Measurements from ENCODE around the gene C16orf78.
A peak's percentile ranks its signal among the peaks of the same experiment; 100 is the strongest.

C16orf78 gene

GRCh38 chr16:49431591-49432290 lies 58.1 kb downstream of the C16orf78 start:
- DNase-seq (ENCODE audit: low read depth), result no peak

- DNase-seq (ENCODE audit: low read depth), result no peak
These were observed 61.1 kb downstream of the C16orf78 start for GRCh38 chr16:49434733-49435132.

- DNase-seq (ENCODE audit: low read depth), result no peak
These were observed 62.6 kb downstream of the C16orf78 start for GRCh38 chr16:49436181-49436580.

- no peak for DNase-seq (ENCODE audit: low read depth)
These were observed 63.7 kb downstream of the C16orf78 start for GRCh38 chr16:49437344-49437743.

- no peak for DNase-seq (ENCODE audit: low read depth)
These were observed 65.4 kb downstream of the C16orf78 start for GRCh38 chr16:49439050-49439449.

GRCh38 chr16:49439676-49440075 lies 66.1 kb downstream of the C16orf78 start:
- no peak for DNase-seq (ENCODE audit: low read depth)

GRCh38 chr16:49440156-49441065 lies 66.8 kb downstream of the C16orf78 start:
- DNase-seq (ENCODE audit: low read depth), result no peak

- DNase-seq (ENCODE audit: low read depth), result peak; percentile 34
These were observed 67.8 kb downstream of the C16orf78 start for GRCh38 chr16:49441366-49441780.

- no peak for DNase-seq (ENCODE audit: low read depth)
These were observed 69.2 kb downstream of the C16orf78 start for GRCh38 chr16:49442805-49443204.

GRCh38 chr16:49443576-49443975 lies 70.0 kb downstream of the C16orf78 start:
- no peak for DNase-seq (ENCODE audit: low read depth)

GRCh38 chr16:49446805-49447204 lies 73.2 kb downstream of the C16orf78 start:
- no peak for DNase-seq (ENCODE audit: low read depth)
